GM21367 (cell line): Measurements from ENCODE around the gene NFIC.
"Not testable (repeated sequence)": the region's sequence is repeated elsewhere in the genome, so short reads cannot be mapped to it uniquely, and the experiment has no call there.

Experiments
- ATAC-seq: cut with Tn5 transposase; IDR thresholded peaks from one replicate; pipeline ENCODE4 v1.9.1; 2021; ENCODE audit not compliant: unreplicated experiment

Gene NFIC

DNA sequence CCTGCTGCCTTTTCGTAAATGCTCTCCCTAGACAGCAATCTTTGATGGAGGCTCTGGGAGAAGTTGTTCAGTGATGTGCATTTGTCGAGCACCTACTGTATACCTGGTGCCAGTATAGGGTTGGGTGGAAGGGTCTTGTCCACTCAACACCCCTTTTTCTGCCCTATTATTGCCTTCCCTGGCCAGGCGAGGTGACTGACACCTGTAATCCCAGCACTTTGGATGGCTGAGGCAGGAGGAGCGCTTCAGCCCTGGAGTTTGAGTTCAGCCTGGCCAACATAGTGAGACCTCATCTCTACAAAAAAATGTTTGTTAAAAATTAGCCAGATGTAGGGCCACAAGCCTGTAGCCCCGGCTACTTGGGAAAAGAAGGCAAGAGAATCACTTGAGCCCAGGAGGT is 49.3 kb downstream of the NFIC start:
- ATAC-seq: no peak

DNA sequence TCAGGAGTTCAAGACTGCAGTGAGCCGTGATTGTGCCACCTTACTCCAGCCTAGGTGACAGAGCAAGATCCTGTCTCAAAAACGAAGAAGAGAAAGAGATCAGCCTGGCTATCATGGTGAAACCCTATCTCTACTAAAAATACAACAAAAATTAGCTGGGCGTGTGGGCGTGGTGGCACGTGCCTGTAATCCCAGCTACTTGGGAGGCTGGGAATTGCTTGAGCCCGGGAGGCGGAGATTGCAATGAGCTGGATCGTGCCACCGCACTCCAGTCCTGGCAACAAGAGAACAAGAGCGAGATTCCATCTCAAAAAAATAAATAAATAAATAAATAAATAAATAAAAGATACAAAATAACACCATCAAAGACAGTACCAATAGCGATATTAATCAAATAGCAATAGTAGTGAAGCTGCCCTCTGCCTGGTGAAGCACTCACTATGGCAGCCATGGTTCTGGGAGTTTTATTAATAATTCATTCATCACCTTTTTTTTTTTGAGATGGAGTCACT is 53.9 kb downstream of the NFIC start:
- ATAC-seq: no peak

DNA sequence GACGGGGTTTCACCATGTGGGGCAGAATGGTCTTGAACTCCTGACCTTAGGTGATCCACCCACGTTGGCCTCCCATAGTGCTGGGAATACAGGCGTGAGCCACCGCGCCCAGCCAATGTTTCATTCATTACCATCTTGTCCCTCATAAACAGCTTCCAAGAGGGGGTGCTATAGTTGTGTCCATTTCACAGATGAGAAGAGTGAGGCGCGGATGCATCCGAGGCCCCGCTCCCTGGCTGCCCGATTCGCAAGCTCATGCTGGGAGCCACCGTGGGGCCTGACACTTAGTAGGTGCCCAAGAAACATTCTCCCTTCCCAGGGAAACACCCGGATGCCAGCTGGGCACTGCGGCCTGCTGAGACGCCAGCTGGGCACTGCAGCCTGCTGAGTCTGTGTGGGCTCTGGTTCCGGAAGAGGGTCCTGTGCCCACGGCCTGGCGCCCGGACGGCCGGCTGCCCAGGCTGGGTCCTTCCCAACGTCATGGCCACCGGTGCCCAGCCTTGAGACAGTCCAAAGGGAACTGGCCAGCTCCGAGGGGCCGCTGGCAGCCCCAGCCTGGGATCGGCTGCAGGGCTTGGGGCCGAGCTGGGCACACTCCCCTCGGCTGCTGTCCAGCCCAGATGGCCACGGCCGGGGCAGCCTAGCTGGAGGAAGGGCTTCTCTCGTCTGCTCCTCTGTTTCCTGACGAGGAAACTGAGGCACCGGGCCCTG is 54.7 kb downstream of the NFIC start:
- ATAC-seq: no peak

DNA sequence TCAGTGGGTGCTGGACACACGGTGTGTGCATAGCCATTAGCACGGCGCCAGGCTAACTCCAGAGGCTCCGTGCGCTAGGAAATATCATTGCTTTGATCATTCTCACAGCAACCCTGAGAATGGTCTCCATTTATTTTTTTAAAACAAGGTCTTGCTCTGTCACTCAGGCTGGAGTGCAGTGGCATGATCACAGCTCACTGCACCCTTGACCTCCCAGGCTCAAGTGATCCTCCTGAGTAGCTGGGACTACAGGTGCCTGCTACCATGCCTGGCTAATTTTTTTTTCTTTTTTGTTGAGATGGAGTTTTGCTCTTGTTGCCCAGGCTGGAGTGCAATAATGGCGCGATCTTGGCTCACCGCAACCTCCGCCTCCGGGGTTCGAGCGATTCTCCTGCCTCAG is 55.3 kb downstream of the NFIC start:
- ATAC-seq: not testable (repeated sequence)

DNA sequence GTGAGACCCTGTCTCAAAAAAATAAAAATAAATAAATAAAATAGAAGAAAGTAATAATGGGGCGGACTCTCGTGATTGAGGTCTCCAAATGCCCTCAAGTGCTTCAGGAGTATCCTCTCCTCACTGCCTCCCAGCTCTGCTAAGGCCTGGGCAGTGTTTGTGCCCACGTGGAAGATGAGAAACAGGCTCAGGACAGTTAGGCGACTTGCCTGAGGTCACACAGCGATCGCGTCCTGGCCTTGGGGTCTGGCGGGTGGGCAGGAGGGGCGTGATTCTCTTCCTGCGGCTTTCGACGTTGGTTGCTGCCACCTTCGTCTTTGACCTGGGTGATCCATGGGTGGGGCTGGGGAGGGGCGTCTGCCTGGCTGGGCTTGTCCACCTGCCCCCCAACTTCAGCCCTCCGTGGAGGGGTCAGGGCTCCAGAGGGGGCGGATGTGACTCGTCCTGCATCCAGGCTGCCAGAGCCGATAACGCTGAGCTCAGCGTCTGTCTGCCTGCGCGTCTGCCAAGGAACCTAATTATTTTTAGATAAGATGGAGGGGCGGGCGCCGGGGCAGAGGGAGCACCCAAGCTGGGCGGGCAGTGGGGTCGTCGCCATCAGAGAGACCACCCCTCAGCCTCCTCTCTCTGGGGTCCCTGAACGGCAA is 56.9 kb downstream of the NFIC start:
- ATAC-seq: no peak

DNA sequence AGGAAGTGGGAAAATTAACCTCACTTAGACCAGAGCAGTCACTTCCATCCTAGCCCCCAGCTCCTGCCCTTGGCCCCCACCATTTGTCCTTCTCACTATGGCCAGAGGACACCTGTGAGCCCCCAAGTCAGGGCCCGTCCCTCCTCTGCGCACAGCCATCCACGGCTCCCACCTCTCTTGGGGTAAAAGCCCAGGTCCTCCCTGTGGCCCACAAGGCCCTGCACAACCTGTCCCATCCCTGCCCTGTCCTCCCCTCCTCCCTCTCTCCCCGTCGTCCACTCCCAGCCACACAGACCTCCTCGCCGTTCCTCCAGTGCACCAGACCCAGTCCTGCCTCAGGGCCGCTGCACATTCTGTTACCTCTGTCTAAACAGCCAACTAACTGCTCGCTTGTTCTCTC is 60.0 kb downstream of the NFIC start:
- ATAC-seq: no peak

DNA sequence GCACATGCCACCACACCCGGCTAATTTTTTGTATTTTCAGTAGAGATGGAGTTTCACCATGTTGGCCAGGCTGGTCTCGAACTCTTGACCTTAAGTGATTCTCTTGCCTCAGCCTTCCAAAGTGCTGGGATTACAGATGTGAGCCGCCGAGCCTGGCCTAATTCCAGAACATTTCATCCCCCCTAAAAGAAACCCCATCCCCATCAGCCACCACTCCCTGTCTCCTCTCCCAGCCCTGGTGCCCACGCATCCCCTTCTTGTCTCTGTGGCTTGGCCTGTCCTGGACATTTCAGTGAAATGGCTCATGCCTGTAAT is 63.9 kb downstream of the NFIC start:
- ATAC-seq: not testable (repeated sequence)

DNA sequence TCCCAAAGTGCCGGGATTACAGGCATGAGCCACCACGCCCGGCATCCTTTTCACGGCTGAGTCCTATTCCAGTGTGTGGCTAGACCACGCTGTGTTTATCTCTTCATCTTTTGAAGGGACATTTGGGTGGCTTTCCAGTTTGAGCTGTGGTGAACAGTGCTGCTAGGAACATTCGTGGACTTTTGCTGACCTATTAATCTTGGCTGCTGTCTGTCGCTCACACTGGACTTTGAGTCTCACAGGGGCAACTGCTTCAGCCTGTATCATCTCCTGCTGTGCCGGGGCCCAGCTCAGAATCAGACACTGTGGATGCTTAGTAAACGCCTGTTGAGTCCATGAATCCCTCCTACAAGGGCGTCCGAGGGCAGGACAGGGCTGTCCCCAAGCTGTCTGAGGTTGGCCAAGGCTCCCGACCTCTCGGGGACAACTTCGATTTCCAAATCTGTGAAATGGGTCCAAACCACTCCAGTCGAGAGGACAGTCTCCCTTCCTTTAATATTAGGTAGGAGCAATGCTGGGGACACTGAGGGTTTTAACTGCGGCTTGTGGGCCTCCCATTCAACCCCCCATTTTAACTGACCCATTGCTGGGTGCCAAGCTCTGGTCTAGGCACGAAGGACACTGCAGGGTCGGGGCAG is 65.5 kb downstream of the NFIC start:
- ATAC-seq: no peak

DNA sequence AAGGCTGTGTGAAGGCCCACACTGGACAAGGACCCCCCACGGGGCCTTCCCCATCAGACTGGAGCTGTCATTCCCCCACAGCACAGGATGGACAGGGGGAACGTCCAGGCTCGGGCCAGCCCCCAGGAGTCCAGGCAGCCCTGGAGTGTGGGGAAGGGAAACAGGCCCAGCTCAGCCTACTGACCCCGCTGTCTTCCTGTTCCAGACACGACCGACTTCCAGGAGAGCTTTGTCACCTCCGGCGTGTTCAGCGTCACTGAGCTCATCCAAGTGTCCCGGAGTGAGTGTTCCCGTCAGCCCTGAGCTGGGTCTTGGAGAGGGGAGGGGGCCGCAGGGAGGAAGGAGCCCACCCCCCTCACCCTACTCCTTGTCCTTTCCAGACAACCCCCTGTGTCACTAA is 66.9 kb downstream of the NFIC start:
- ATAC-seq: no peak

DNA sequence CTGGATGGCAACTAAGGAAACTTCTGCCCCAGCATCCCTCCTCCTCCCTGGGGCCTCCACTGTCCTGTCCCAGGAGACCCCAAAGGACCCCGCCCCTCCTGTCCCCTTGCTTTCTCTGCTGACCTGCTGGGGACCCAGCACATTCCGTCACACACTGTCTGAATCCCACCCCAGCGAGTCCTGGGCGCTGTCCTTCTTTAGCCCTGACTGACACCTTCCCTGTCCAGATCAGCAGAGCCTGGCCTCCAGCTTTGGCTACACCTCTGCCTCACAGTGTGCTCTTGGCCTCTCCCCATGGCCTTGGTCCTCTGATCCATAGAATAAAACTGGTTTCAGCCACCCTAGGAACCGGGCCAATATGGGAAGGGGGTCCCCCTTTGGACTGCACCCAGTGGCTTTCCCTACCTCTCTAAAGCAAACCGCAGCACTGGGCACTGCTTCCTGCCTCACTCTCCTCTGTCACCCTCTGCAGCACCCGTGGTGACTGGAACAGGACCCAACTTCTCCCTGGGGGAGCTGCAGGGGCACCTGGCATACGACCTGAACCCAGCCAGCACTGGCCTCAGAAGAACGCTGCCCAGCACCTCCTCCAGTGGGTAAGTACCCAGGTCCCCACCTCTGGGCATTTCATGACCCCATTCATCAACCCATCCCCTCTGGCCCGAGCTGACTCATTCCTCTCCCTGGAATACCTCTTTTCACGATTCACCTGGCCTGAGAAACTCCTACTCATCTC is 67.6 kb downstream of the NFIC start:
- no peak for ATAC-seq

DNA sequence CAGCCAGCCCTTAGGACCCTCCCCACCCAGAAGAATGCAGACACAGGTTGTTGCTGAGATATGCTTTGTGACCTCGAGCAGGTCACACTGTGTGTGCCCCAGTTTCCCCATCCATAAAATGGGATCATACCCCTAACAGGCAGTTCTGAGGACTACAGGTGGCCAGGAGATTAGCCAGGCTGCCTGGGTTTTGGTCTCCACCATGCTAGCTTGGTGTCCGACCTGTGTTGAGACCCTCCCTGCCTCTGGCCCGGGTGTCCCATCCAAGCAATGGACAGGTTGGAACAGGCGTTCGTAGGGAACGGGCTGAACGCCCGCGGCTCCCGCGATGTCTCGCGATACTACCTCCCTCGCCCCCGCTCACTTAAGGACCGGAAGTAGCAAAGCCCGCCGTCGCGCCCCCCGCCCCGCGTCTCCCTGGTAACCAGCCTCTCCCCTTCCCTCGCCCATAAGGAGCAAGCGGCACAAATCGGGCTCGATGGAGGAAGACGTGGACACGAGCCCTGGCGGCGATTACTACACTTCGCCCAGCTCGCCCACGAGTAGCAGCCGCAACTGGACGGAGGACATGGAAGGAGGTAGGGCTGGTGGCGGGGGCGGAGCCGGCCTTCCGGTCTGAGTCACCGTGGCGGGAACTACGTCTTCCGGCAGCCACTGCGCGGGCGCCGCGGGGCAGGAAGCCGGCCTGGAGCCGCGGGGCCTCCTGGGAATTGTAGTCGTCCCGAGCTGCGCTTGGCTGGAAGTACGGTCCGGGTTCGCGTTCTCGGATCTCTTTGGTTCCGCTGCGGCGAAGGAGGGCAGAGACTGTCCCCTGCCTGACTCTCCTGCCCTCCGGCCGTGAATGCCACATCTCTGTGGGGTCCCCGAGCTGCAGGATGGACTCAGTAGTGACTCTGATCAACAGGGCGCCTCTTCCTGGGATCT is 68.5 kb downstream of the NFIC start:
- peak; percentile 80 for ATAC-seq

DNA sequence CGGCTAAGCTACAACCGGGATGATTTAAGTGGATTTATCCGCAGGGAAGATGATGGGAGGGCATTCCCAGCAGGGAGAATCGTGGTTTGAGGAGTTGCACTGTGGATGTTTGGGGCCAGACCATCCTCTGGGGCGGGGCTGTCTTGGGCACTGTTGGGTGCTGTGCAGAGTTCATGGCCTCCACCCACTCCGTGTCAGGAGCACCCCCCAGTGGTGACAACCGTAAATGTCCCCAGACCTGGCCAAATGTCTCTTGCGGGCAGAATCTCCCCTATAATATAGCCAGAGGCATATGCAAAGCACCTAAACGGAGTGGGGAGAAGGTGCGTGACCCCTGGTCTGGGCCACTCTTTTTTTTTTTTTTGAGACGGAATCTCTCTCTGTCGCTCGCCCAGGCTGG is 73.7 kb downstream of the NFIC start:
- no peak for ATAC-seq

DNA sequence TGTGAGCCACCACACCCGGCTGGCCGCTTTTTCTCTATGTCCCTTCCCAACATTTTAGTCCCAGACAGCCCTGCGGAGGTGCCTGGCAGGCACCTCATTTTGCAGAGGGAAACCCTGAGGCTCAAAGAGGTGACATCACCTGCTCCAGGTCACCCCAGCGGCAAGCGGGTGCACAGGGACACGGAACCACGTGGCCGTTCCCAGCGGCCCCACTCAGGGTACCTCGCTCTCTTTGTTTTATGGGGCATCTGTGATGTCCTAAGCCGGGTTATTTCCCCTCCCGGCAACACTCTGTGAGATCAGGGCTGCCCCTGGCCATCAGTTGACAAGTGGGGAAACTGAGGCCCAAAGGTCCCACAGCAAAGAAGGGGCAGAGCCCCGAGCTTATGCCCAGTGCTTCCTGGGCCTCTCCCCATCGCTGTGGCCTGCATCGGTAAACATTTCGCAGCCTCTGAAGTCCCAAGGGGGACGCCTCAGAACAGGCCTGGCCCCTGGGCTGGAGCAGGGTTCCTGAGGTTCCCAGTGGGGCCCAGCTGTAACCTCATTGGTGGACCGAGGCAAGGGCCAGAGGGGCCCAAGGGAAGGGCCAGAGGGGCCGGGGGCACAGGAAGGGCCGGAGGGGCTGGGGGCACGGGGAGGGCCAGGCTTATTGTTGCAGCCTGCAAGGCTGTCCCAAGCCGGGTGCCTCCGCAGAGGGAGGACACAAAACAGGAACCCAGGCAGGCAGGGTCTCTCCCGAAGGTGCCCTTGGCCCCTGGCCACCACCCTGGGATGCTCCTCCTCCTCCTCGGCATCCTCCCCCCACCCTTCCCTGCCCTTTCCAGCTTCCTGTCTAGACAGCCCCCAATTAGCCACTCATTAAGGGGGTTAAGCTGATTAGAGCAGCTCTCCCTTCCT is 75.0 kb downstream of the NFIC start:
- ATAC-seq: no peak

DNA sequence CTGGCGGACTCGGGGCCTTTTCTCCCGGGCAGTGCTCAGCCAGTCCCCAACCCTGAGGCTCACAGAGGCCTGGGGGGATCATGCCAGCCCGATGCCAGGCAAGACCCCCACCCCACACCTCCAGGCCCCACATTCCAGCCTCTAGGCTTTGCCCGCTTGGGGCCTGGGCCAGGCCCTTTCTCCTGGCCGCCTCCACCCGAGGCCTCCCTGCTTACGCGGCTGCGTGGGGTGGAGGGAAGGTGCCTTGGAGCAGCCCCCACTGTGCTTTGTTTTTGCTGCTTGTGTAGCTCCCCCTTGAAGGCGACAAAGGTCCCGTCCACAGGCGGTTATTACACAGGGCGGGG is 75.6 kb downstream of the NFIC start:
- no peak for ATAC-seq

DNA sequence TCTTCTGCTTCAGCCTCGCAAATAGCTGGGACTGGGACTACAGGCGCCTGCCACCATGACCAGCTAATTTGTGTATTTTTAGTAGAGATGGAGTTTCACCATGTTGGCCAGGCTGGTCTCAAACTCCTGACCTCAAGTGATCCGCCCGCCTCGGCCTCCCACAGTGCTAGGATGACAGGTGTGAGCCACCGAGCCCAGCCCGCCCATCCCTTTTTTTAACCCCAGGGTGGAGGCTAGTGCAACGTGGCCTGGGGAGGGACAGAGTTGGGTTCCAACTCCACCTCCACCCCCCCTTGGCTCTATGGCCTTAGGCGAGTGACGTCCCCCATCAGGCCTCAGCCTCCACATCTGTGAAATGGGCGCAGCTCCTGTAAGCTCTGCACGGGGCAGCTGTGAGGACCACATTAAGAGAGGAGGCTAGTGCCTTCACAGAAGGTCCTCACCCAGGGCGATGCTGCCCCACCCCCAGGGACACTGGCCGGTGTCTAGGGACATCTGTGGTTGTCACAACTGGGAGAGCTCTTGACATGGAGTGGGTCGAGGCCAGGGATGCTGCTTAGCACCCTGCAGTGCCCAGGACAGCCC is 76.2 kb downstream of the NFIC start:
- no peak for ATAC-seq

DNA sequence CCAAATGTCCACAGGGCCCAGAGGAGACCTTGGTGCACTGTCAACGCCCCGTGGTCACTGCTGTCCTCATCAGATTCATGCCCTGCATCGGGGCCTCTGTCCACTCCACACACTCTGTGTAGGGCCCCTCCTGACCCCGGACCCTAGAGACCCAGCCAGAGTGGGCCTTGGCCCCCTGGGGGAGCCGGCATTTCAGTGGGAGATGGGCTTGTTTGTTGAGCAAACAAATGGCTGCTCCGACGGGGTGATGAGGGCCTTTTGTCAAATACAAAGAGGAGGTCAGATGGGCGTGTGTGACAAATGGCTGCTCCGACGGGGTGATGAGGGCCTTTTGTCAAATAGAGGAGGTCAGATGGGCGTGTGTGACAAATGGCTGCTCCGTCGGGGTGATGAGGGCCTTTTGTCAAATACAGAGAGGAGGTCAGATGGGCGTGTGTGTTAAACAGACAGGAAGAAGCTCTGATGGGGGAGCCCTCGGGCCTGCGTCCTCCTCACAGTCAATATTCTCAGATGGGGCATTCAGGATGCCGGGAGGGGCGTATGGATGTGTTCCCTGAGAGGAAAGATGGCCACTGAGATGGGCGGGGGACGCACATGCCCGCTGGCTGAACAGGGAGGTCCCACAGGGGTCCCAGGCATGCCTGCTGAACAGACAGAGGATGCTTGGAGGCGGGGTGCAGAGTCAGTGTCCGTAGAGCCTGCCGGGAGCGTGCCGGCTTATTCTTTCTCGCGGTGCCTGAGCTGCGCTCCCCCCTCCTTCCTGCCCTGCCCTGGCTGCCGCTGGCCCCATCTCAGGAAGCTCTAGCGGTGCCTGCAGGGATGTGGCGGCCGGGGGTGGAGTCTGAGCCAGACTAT is 77.7 kb downstream of the NFIC start:
- no peak for ATAC-seq

DNA sequence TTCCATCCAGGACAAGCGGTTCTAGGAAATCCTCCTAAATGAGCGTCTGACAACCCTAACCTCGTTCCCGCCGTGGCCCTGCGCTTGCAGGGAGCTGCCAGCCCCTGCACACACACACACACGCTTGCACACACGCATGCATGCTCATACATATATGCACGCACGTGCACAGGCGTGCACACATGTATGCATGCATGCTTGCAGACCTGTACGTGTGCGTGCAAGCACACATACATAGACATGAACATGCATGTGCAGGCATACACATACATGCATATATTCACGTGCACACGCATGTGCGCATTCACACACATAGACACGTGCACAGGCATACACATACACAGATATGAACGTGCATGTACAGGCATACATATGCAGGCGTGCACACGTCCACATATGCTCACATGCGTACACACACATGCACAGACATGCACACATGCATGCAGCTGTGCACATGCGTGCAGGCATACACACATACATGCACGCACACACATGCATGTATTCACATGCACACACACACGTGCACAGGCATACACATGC is 78.4 kb downstream of the NFIC start:
- no peak for ATAC-seq

DNA sequence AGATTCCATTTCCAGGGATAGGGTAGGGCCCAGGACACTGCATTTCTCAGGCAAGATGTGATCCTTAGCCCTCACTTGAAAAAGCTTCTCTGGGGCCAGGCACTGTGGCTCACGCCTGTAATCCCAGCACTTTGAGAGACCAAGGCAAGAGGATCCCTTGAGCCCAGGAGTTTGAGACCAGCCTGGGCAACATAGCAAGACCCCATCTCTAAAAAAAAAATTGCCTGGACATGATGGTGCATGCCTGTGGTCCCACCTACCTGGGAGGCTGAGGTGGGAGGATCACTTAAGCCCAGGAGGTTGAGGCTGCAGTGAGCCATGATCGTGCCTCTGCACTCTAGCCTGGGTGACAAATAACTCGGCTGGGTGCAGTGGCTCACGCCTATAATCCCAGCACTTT is 80.3 kb downstream of the NFIC start:
- not testable (repeated sequence) for ATAC-seq
